GM23248 (cell line): ENCODE data around the gene SETSIP. TPM values are rescaled to one million over a fixed set of nuclear protein-coding genes. Genes with fewer than 3 reads are reported as not detected.

Experiments
- DNase-seq: peaks from one replicate; pipeline ENCODE4 v3.0.0-alpha.2; 2015
- H2AFZ ChIP-seq: fragments of 200-600 bp; sonication (generic); 2 replicates; pipeline ENCODE4 v1.6.1; 2016; ENCODE audit warnings: antibody characterized with exemption
- H3F3A ChIP-seq: fragments of 200-600 bp; sonication (generic); 2 replicates; pipeline ENCODE4 v1.6.1; 2016; ENCODE audit warnings: mild to moderate bottlenecking, antibody characterized with exemption, mixed run types; ENCODE audit not compliant: insufficient read depth
- H3K27ac ChIP-seq: fragments of 200-600 bp; sonication (generic); 2 replicates; pipeline ENCODE4 v1.5.1; 2016; ENCODE audit warnings: mild to moderate bottlenecking
- H3K27me3 ChIP-seq: fragments of 200-600 bp; sonication (generic); replicated peaks from 2 replicates; pipeline ENCODE4 v1.6.1; 2016; ENCODE audit warnings: mild to moderate bottlenecking; ENCODE audit not compliant: insufficient read depth
- H3K36me3 ChIP-seq: fragments of 200-600 bp; sonication (generic); 2 replicates; pipeline ENCODE4 v1.6.1; 2016; ENCODE audit warnings: low read depth, mild to moderate bottlenecking
- H3K4me1 ChIP-seq: fragments of 200-600 bp; sonication (generic); 2 replicates; pipeline ENCODE4 v1.6.1; 2016; ENCODE audit warnings: mild to moderate bottlenecking; ENCODE audit not compliant: insufficient read depth
- H3K4me2 ChIP-seq: fragments of 200-600 bp; sonication (generic); one replicate; pipeline ENCODE4 v1.6.1; 2016; ENCODE audit warnings: mild to moderate bottlenecking; ENCODE audit not compliant: unreplicated experiment
- H3K4me3 ChIP-seq: fragments of 200-600 bp; sonication (generic); 2 replicates; pipeline ENCODE4 v1.5.1; 2016; ENCODE audit warnings: mild to moderate bottlenecking
- H3K79me2 ChIP-seq: fragments of 200-600 bp; sonication (generic); 2 replicates; pipeline ENCODE4 v1.6.1; 2016; ENCODE audit warnings: mild to moderate bottlenecking; ENCODE audit not compliant: insufficient read depth
- H3K9ac ChIP-seq: fragments of 200-600 bp; sonication (generic); 2 replicates; pipeline ENCODE4 v1.6.1; 2016; ENCODE audit warnings: mild to moderate bottlenecking
- H3K9me2 ChIP-seq: fragments of 200-600 bp; sonication (generic); 2 replicates; pipeline ENCODE4 v1.6.1; 2016; ENCODE audit warnings: mixed run types, mild to moderate bottlenecking, moderate library complexity; ENCODE audit not compliant: insufficient read depth
- H3K9me3 ChIP-seq: fragments of 200-600 bp; sonication (generic); one replicate; pipeline ENCODE4 v1.6.1; 2017; ENCODE audit warnings: low read depth
- H4K20me1 ChIP-seq: fragments of 200-600 bp; sonication (generic); 2 replicates; pipeline ENCODE4 v1.6.0; 2016; ENCODE audit not compliant: insufficient read depth
- EZH2 ChIP-seq: fragments of 200-600 bp; sonication (generic); IDR thresholded peaks from 2 replicates; pipeline ENCODE4 v1.6.1; 2018; ENCODE audit warnings: antibody characterized with exemption, mild to moderate bottlenecking; ENCODE audit not compliant: insufficient read depth, poor library complexity, severe bottlenecking
- EZH2phosphoT487 ChIP-seq: fragments of 200-600 bp; sonication (generic); IDR thresholded peaks from 2 replicates; pipeline ENCODE4 v1.6.1; 2018; ENCODE audit warnings: antibody characterized with exemption, moderate library complexity, mild to moderate bottlenecking, low read depth; ENCODE audit not compliant: insufficient read depth
- WGBS, 2 experiments: methylation state at CpG; one replicate each; pipeline ENCODE4 v1.1.6; 2015 to 2017; ENCODE audit warnings: low lambda C conversion rate in 2 of 2, low coverage in 1 of 2; ENCODE audit errors: missing lambda C conversion rate in 2 of 2; 5-methylcytosine and 5-hydroxymethylcytosine counted together
- in situ Hi-C: fragments of 300-500 bp; cut with MboI; formaldehyde crosslinking; loops from 2 replicates; pipeline ENCODE4 v1.15.0; 2020
- polyA plus RNA-seq: library from polyadenylated mRNA; unstranded; fragments of >200 nt; fragmentation: Nextera tagmentation; extraction: Ambion mirVana; gene quantifications from 2 replicates; pipeline ENCODE4 v1.2.1, GENCODE V29; 2016
- total RNA-seq: library from RNA; depleted of rRNA; stranded (reverse); fragments of >200 nt; shearing (Covaris generic); gene quantifications from 2 replicates; pipeline ENCODE4 v1.2.3, GENCODE V29; 2014

Gene SETSIP
- total and polyA plus RNA-seq, 2 experiments from 2014 or later: not detected

GRCh38 chr1:92094090-92094489 lies 18.9 kb upstream of the SETSIP start:
- Histone ChIP-seq H3K79me2 (no peaks in the 10 kb centered on the region), H3K27ac (no peak overlapping the region), H3K9ac (no peak overlapping the region), H3K4me3 (no peak overlapping the region), H3K36me3 (no peaks in the 10 kb centered on the region), H3K4me1 (no peaks in the 10 kb centered on the region), H3F3A (no peaks in the 10 kb centered on the region), H2AFZ (no peak overlapping the region), H3K9me3 (no peaks in the 10 kb centered on the region), H3K4me2 (no peak overlapping the region), H3K27me3 (no peaks in the 10 kb centered on the region), H4K20me1 (no peaks in the 10 kb centered on the region), H3K9me2 (no peaks in the 10 kb centered on the region)
- in situ Hi-C loops: no loop called here
- TF ChIP-seq EZH2phosphoT487: no peak
- no peak for TF ChIP-seq EZH2
- WGBS, 2 experiments: 45 to 55% methylated on average over 2 of the region's 2 CpGs
- no peak for DNase-seq

GRCh38 chr1:92091625-92092024 lies 16.4 kb upstream of the SETSIP start:
- whole genome bisulfite sequencing, 2 experiments: 88% methylated on average over 5 of the region's 5 CpGs
- no peak for DNase-seq
- in situ Hi-C loops: no loop called here

GRCh38 chr1:92087542-92087941 lies 12.3 kb upstream of the SETSIP start:
- in situ Hi-C loops: no loop called here
- H3K79me2 ChIP-seq: no peaks in the 10 kb centered on the region
- no peaks in the 10 kb centered on the region for H3K9me2 ChIP-seq
- no peaks in the 10 kb centered on the region for H3K27me3 ChIP-seq
- no peaks in the 10 kb centered on the region for H3K36me3 ChIP-seq
- no peak overlapping the region for H3K4me2 ChIP-seq
- TF ChIP-seq EZH2 (no peak), EZH2phosphoT487 (no peak)
- H3K9me3 ChIP-seq: peaks cover 2% of the 10 kb centered on the region
- no peak for DNase-seq
- H3K4me1 ChIP-seq: no peaks in the 10 kb centered on the region
- H3K4me3 ChIP-seq: no peak overlapping the region
- no peak overlapping the region for H3K27ac ChIP-seq
- no peaks in the 10 kb centered on the region for H4K20me1 ChIP-seq
- H3F3A ChIP-seq: no peaks in the 10 kb centered on the region
- H3K9ac ChIP-seq: no peak overlapping the region
- WGBS, 2 experiments: 94 to 100% methylated on average over 1 of the region's 1 CpG
- H2AFZ ChIP-seq: no peak overlapping the region

More at GRCh38 chr1:92091625-92092024, 16.4 kb upstream of the SETSIP start:
- Histone ChIP-seq H3K4me2 (no peak overlapping the region), H3K27ac (no peak overlapping the region), H3F3A (no peaks in the 10 kb centered on the region), H3K9ac (no peak overlapping the region), H4K20me1 (no peaks in the 10 kb centered on the region), H3K36me3 (no peaks in the 10 kb centered on the region), H3K27me3 (no peaks in the 10 kb centered on the region), H3K9me3 (no peaks in the 10 kb centered on the region), H2AFZ (no peak overlapping the region), H3K79me2 (no peaks in the 10 kb centered on the region), H3K4me3 (no peak overlapping the region), H3K4me1 (no peaks in the 10 kb centered on the region), H3K9me2 (no peaks in the 10 kb centered on the region)
- TF ChIP-seq EZH2phosphoT487 (no peak), EZH2 (no peak)

- 88 to 90% methylated on average over 4 of the region's 4 CpGs for WGBS, 2 experiments
- Histone ChIP-seq H3K27ac (no peak overlapping the region), H3K79me2 (no peaks in the 10 kb centered on the region), H3K27me3 (no peaks in the 10 kb centered on the region), H3K36me3 (no peaks in the 10 kb centered on the region), H3K4me2 (no peak overlapping the region), H4K20me1 (no peaks in the 10 kb centered on the region), H3K9me2 (no peaks in the 10 kb centered on the region), H3F3A (no peaks in the 10 kb centered on the region), H3K9ac (no peak overlapping the region), H3K9me3 (peaks cover 2% of the 10 kb centered on the region), H2AFZ (no peak overlapping the region), H3K4me3 (no peak overlapping the region), H3K4me1 (no peaks in the 10 kb centered on the region)
- DNase-seq: peak; percentile 32
- in situ Hi-C loops: no loop called here
- no peak for TF ChIP-seq EZH2phosphoT487
Observed at GRCh38 chr1:92085727-92086126, 10.5 kb upstream of the SETSIP start.

GRCh38 chr1:92084651-92085050 lies 9.4 kb upstream of the SETSIP start:
- 95 to 100% methylated on average over 1 of the region's 1 CpG for WGBS, 2 experiments
- Histone ChIP-seq H3K9ac (no peak overlapping the region), H3K4me3 (no peak overlapping the region), H3K79me2 (no peaks in the 10 kb centered on the region), H3F3A (peaks cover 3% of the 10 kb centered on the region; the same call in 1 of the 2 replicates), H3K27ac (no peak overlapping the region), H2AFZ (no peak overlapping the region), H3K9me3 (peaks cover 2% of the 10 kb centered on the region), H3K36me3 (no peaks in the 10 kb centered on the region), H4K20me1 (no peaks in the 10 kb centered on the region), H3K27me3 (no peaks in the 10 kb centered on the region), H3K9me2 (no peaks in the 10 kb centered on the region), H3K4me2 (no peak overlapping the region), H3K4me1 (no peaks in the 10 kb centered on the region)
- in situ Hi-C loops: no loop called here
- TF ChIP-seq EZH2 (no peak), EZH2phosphoT487 (no peak)
- no peak for DNase-seq
